Measurements from ENCODE around the gene DOC2B.

The DOC2B gene

GRCh38 chr17:149231-149630, 32.2 kb downstream of the DOC2B start:
- DNase-seq (ENCODE audit: low spot score) = no peak
- no peak for TF ChIP-seq CTCF (IDR thresholded peaks at IDR 0.05; ENCODE audit: borderline replicate concordance, control extremely low read depth, extremely low read depth, insufficient read depth, missing control alignments)
- in situ Hi-C loops (cut with MboI; ENCODE audit: low sequenced_read_pairs, unreplicated experiment) = no loop called here

GRCh38 chr17:148757-149156, 32.7 kb downstream of the DOC2B start:
- in situ Hi-C loops (cut with MboI; ENCODE audit: low sequenced_read_pairs, unreplicated experiment) = no loop called here
- TF ChIP-seq CTCF (IDR thresholded peaks at IDR 0.05; ENCODE audit: borderline replicate concordance, control extremely low read depth, extremely low read depth, insufficient read depth, missing control alignments) = no peak
- DNase-seq (ENCODE audit: low spot score) = no peak

- no peak for DNase-seq (ENCODE audit: low spot score)
- no peak for TF ChIP-seq CTCF (IDR thresholded peaks at IDR 0.05; ENCODE audit: borderline replicate concordance, control extremely low read depth, extremely low read depth, insufficient read depth, missing control alignments)
- in situ Hi-C loops (cut with MboI; ENCODE audit: low sequenced_read_pairs, unreplicated experiment) = no loop called here
Measured at GRCh38 chr17:147796-148740, 33.4 kb downstream of the DOC2B start.

GRCh38 chr17:146983-147761, 34.3 kb downstream of the DOC2B start:
- in situ Hi-C loops (cut with MboI; ENCODE audit: low sequenced_read_pairs, unreplicated experiment) = no loop called here
- TF ChIP-seq CTCF (IDR thresholded peaks at IDR 0.05; ENCODE audit: borderline replicate concordance, control extremely low read depth, extremely low read depth, insufficient read depth, missing control alignments) = no peak
- no peak for DNase-seq (ENCODE audit: low spot score)

- in situ Hi-C loops (cut with MboI; ENCODE audit: low sequenced_read_pairs, unreplicated experiment) = no loop called here
- TF ChIP-seq CTCF (IDR thresholded peaks at IDR 0.05; ENCODE audit: borderline replicate concordance, control extremely low read depth, extremely low read depth, insufficient read depth, missing control alignments) = no peak
- no peak for DNase-seq (ENCODE audit: low spot score)
Measured at GRCh38 chr17:146546-146945, 34.9 kb downstream of the DOC2B start.

- TF ChIP-seq CTCF (IDR thresholded peaks at IDR 0.05; ENCODE audit: borderline replicate concordance, control extremely low read depth, extremely low read depth, insufficient read depth, missing control alignments) = no peak
- no peak for DNase-seq (ENCODE audit: low spot score)
- in situ Hi-C loops (cut with MboI; ENCODE audit: low sequenced_read_pairs, unreplicated experiment) = no loop called here
Measured at GRCh38 chr17:145671-146541, 35.5 kb downstream of the DOC2B start.
